HG02973 (cell line): Measurements from ENCODE around the gene MPZL3.

Experiments used
- ATAC-seq: cut with Tn5 transposase; IDR thresholded peaks from one replicate; pipeline ENCODE4 v1.9.1; 2021; ENCODE audit warnings: moderate library complexity; ENCODE audit not compliant: unreplicated experiment

The MPZL3 gene

GRCh38 chr11:118264569-118265465 is 12.7 kb upstream of the MPZL3 start:
- no peak for ATAC-seq

GRCh38 chr11:118263695-118264568 is 11.8 kb upstream of the MPZL3 start, which contains the start of gene MPZL2:
TSS of gene MPZL2 (minus strand) at chr11:118264297. CDS start at chr11:118264153, 144 bp downstream.
- no peak for ATAC-seq

GRCh38 chr11:118263112-118263511 is 10.9 kb upstream of the MPZL3 start:
- no peak for ATAC-seq

GRCh38 chr11:118260353-118260752 is 8.2 kb upstream of the MPZL3 start:
- ATAC-seq, result no peak

- no peak for ATAC-seq
These were observed 7.0 kb upstream of the MPZL3 start for GRCh38 chr11:118259138-118259537.

GRCh38 chr11:118258410-118258809 is 6.2 kb upstream of the MPZL3 start:
- ATAC-seq, result no peak

GRCh38 chr11:118252688-118253087 is 523 bp upstream of the MPZL3 start:
- no peak for ATAC-seq

- no peak for ATAC-seq
These were observed 5.1 kb downstream of the MPZL3 start for GRCh38 chr11:118247041-118247440.

GRCh38 chr11:118245936-118246562 is 6.1 kb downstream of the MPZL3 start:
- ATAC-seq, result no peak

GRCh38 chr11:118243993-118244762 is 8.0 kb downstream of the MPZL3 start:
- ATAC-seq, result no peak

GRCh38 chr11:118243161-118243560 is 9.0 kb downstream of the MPZL3 start:
- ATAC-seq, result no peak

GRCh38 chr11:118241764-118242098 is 10.4 kb downstream of the MPZL3 start:
- no peak for ATAC-seq

- peak; percentile 86 for ATAC-seq
These were observed 11.0 kb downstream of the MPZL3 start for GRCh38 chr11:118240999-118241763.

- no peak for ATAC-seq
These were observed 12.5 kb downstream of the MPZL3 start for GRCh38 chr11:118239509-118240205.

- no peak for ATAC-seq
These were observed 13.2 kb downstream of the MPZL3 start for GRCh38 chr11:118238929-118239328.

- no peak for ATAC-seq
These were observed 13.7 kb downstream of the MPZL3 start for GRCh38 chr11:118238421-118238820.

GRCh38 chr11:118236170-118236569 is 16.0 kb downstream of the MPZL3 start:
- ATAC-seq, result no peak

- ATAC-seq, result no peak
These were observed 17.3 kb downstream of the MPZL3 start for GRCh38 chr11:118234833-118235232.

GRCh38 chr11:118233850-118234249 is 18.3 kb downstream of the MPZL3 start:
- no peak for ATAC-seq
